NT2/D1 (cell line): Measurements from ENCODE around the gene ACCSL.

ENCODE experiments used
- DNase-seq: peaks from one replicate; pipeline ENCODE4 v3.0.0-alpha.2; 2011; ENCODE audit warnings: low read depth, low spot score
- H3K27me3 ChIP-seq: 2 replicates; pipeline ENCODE4 v1.6.0; 2011; ENCODE audit warnings: mild to moderate bottlenecking; ENCODE audit not compliant: insufficient read length, insufficient read depth
- H3K36me3 ChIP-seq: 2 replicates; pipeline ENCODE4 v1.6.1; 2011; ENCODE audit warnings: mild to moderate bottlenecking, low read length, mixed read lengths; ENCODE audit not compliant: insufficient read depth, insufficient read length
- H3K4me1 ChIP-seq: 2 replicates; pipeline ENCODE4 v1.5.1; 2011; ENCODE audit not compliant: insufficient read depth, insufficient read length
- H3K4me3 ChIP-seq: 2 replicates; pipeline ENCODE4 v1.5.1; 2011; ENCODE audit warnings: low read depth; ENCODE audit not compliant: insufficient read length
- H3K9ac ChIP-seq: 2 replicates; pipeline ENCODE4 v1.6.0; 2011; ENCODE audit warnings: low read depth; ENCODE audit not compliant: insufficient read length
- H3K9me3 ChIP-seq: 2 replicates; pipeline ENCODE4 v1.5.1; 2011; ENCODE audit warnings: mild to moderate bottlenecking, low read length; ENCODE audit not compliant: insufficient read depth
- SUZ12 ChIP-seq: IDR thresholded peaks from 2 replicates; pipeline ENCODE4 v1.6.1; 2011; ENCODE audit not compliant: insufficient read length, insufficient read depth; ENCODE audit errors: extremely low read depth
- YY1 ChIP-seq: IDR thresholded peaks from 2 replicates; pipeline ENCODE4 v1.6.1; 2011; ENCODE audit not compliant: insufficient read length, insufficient read depth
- ZNF274 ChIP-seq: IDR thresholded peaks from 2 replicates; pipeline ENCODE4 v1.6.1; 2011; ENCODE audit warnings: mild to moderate bottlenecking, low read depth, low read length

Gene ACCSL

GRCh38 chr11:44079376-44079775 lies 31.6 kb downstream of the ACCSL start:
- TF ChIP-seq ZNF274: no peak
- no peak for TF ChIP-seq SUZ12
- TF ChIP-seq YY1: no peak
- Histone ChIP-seq H3K36me3 (peaks cover 76% of the 10 kb centered on the region), H3K4me1 (no peaks in the 10 kb centered on the region), H3K27me3 (no peaks in the 10 kb centered on the region), H3K9me3 (peaks cover 2% of the 10 kb centered on the region; the same call in 1 of the 2 replicates), H3K4me3 (no peak overlapping the region), H3K9ac (no peak overlapping the region)
- DNase-seq: no peak

- Histone ChIP-seq H3K4me1 (no peaks in the 10 kb centered on the region), H3K27me3 (no peaks in the 10 kb centered on the region), H3K9ac (no peak overlapping the region), H3K36me3 (peaks cover 67% of the 10 kb centered on the region), H3K9me3 (peaks cover 16% of the 10 kb centered on the region; the same call in 1 of the 2 replicates), H3K4me3 (no peak overlapping the region)
- no peak for TF ChIP-seq ZNF274
- no peak for TF ChIP-seq YY1
- no peak for TF ChIP-seq SUZ12
- no peak for DNase-seq
Measured at GRCh38 chr11:44080951-44081350, 33.2 kb downstream of the ACCSL start.

GRCh38 chr11:44082645-44083044 lies 34.9 kb downstream of the ACCSL start:
- H3K4me1 ChIP-seq: no peaks in the 10 kb centered on the region
- DNase-seq: no peak
- H3K27me3 ChIP-seq: no peaks in the 10 kb centered on the region
- H3K9ac ChIP-seq: no peak overlapping the region
- peaks cover 67% of the 10 kb centered on the region for H3K36me3 ChIP-seq
- H3K4me3 ChIP-seq: no peak overlapping the region
- H3K9me3 ChIP-seq: peaks cover 22% of the 10 kb centered on the region; the same call in 1 of the 2 replicates
- no peak for TF ChIP-seq ZNF274
- no peak for TF ChIP-seq SUZ12
- TF ChIP-seq YY1: no peak

GRCh38 chr11:44083433-44083832 lies 35.7 kb downstream of the ACCSL start:
- H3K9me3 ChIP-seq: peaks cover 24% of the 10 kb centered on the region
- H3K36me3 ChIP-seq: peaks cover 64% of the 10 kb centered on the region
- no peaks in the 10 kb centered on the region for H3K27me3 ChIP-seq
- no peak overlapping the region for H3K4me3 ChIP-seq
- TF ChIP-seq ZNF274: no peak
- TF ChIP-seq YY1: no peak
- H3K9ac ChIP-seq: no peak overlapping the region
- no peak for DNase-seq
- H3K4me1 ChIP-seq: no peaks in the 10 kb centered on the region

GRCh38 chr11:44083906-44084305 lies 36.1 kb downstream of the ACCSL start:
- DNase-seq: no peak
- no peaks in the 10 kb centered on the region for H3K4me1 ChIP-seq
- no peak for TF ChIP-seq ZNF274
- no peak for TF ChIP-seq YY1
- TF ChIP-seq SUZ12: no peak

GRCh38 chr11:44085330-44085729 lies 37.5 kb downstream of the ACCSL start:
- no peak for DNase-seq
- Histone ChIP-seq H3K27me3 (no peaks in the 10 kb centered on the region), H3K4me1 (no peaks in the 10 kb centered on the region), H3K9ac (no peak overlapping the region), H3K36me3 (peaks cover 61% of the 10 kb centered on the region), H3K9me3 (peaks cover 41% of the 10 kb centered on the region), H3K4me3 (no peak overlapping the region)
- no peak for TF ChIP-seq ZNF274
- no peak for TF ChIP-seq SUZ12

More at GRCh38 chr11:44083906-44084305, 36.1 kb downstream of the ACCSL start:
- Histone ChIP-seq H3K9ac (no peak overlapping the region), H3K9me3 (peaks cover 29% of the 10 kb centered on the region), H3K4me3 (no peak overlapping the region), H3K36me3 (peaks cover 66% of the 10 kb centered on the region), H3K27me3 (no peaks in the 10 kb centered on the region)

GRCh38 chr11:44088377-44088776 lies 40.6 kb downstream of the ACCSL start:
- Histone ChIP-seq H3K4me1 (no peaks in the 10 kb centered on the region), H3K27me3 (no peaks in the 10 kb centered on the region), H3K36me3 (peaks cover 37% of the 10 kb centered on the region), H3K9me3 (peaks cover 41% of the 10 kb centered on the region), H3K4me3 (no peak overlapping the region), H3K9ac (no peak overlapping the region)
- TF ChIP-seq ZNF274 (no peak), YY1 (no peak)
- DNase-seq: no peak

- Histone ChIP-seq H3K4me3 (no peak overlapping the region), H3K9me3 (peaks cover 41% of the 10 kb centered on the region), H3K9ac (no peak overlapping the region), H3K4me1 (no peaks in the 10 kb centered on the region), H3K27me3 (no peaks in the 10 kb centered on the region), H3K36me3 (peaks cover 32% of the 10 kb centered on the region)
- DNase-seq: no peak
- no peak for TF ChIP-seq ZNF274
- no peak for TF ChIP-seq SUZ12
- TF ChIP-seq YY1: no peak
Measured at GRCh38 chr11:44088871-44089270, 41.1 kb downstream of the ACCSL start.
